Lower lobe of right lung (tissue), 2 donors: ENCODE measurements around the gene ABCC6. TPM values are rescaled to one million over a fixed set of nuclear protein-coding genes. Genes with fewer than 3 reads are reported as not detected.

ENCODE experiments used
- ATAC-seq, 2 donors: fragments of 200-7000 bp; cut with Tn5 transposase; one replicate each; pipeline ENCODE4 v1.9.1; 2020 to 2022; ENCODE audit warnings: mild to moderate bottlenecking in 2 of 2, moderate library complexity in 2 of 2
- DNase-seq: peaks from one replicate; pipeline ENCODE4 v3.0.0-alpha.2; 2020
- H3K27ac ChIP-seq: fragments of 200-600 bp; one replicate; pipeline ENCODE4 v1.8.0; 2022
- H3K27me3 ChIP-seq: fragments of 200-600 bp; one replicate; pipeline ENCODE4 v1.8.0; 2022; ENCODE audit warnings: low read depth
- H3K36me3 ChIP-seq: fragments of 200-600 bp; one replicate; pipeline ENCODE4 v1.8.0; 2022; ENCODE audit warnings: mild to moderate bottlenecking
- H3K4me1 ChIP-seq: fragments of 200-600 bp; one replicate; pipeline ENCODE4 v1.8.0; 2022
- H3K4me3 ChIP-seq: fragments of 200-600 bp; one replicate; pipeline ENCODE4 v1.8.0; 2022; ENCODE audit warnings: mild to moderate bottlenecking
- H3K9me3 ChIP-seq: fragments of 200-600 bp; one replicate; pipeline ENCODE4 v1.8.0; 2022
- intact Hi-C: fragments of 100-400 bp; cut with DNase I; formaldehyde crosslinking; loops from one replicate; pipeline ENCODE4 v1.11.0; 2022
- total RNA-seq: library from RNA; stranded (reverse); fragmentation: NEBNext Ultra II Directional; extraction: Animal tissue kit (Norgen Biotek cat#: 25700); gene quantifications from one replicate; pipeline ENCODE4 v1.2.1, GENCODE V29; 2021
- TF ChIP-seq, protein P1 (sequence below): fragments of 200-600 bp; IDR thresholded peaks from one replicate; pipeline ENCODE4 v1.8.0; 2022; ENCODE audit warnings: antibody characterized with exemption, mild to moderate bottlenecking
- donor health status: DM: no; HTN: yes; CAD: no; lungs with severe emphysema.

Gene ABCC6
- total RNA-seq, 1 donor from 2014 or later = 40.5 TPM

DNA sequence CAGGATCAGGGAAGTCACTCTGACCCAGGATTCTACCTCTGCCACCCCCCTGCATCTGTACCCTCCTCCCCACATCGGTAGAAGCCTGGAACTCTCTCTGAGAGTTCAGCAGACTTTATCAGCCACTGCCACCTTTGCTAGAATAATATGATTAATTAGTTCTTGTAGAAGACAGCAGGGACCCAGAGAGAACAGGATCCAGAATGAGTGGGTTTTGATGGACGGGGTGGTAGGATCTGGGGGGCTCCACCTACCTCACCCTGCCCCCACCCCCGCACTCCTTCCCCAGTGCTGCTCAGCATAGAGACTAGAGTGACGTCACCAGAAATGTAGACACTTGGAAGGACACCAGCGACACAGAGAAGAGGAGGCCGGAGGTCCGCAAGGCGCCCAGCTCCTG, 33.5 kb downstream of the ABCC6 start:
- TF ChIP-seq, protein P1, sequence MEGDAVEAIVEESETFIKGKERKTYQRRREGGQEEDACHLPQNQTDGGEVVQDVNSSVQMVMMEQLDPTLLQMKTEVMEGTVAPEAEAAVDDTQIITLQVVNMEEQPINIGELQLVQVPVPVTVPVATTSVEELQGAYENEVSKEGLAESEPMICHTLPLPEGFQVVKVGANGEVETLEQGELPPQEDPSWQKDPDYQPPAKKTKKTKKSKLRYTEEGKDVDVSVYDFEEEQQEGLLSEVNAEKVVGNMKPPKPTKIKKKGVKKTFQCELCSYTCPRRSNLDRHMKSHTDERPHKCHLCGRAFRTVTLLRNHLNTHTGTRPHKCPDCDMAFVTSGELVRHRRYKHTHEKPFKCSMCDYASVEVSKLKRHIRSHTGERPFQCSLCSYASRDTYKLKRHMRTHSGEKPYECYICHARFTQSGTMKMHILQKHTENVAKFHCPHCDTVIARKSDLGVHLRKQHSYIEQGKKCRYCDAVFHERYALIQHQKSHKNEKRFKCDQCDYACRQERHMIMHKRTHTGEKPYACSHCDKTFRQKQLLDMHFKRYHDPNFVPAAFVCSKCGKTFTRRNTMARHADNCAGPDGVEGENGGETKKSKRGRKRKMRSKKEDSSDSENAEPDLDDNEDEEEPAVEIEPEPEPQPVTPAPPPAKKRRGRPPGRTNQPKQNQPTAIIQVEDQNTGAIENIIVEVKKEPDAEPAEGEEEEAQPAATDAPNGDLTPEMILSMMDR = no peak
- Histone ChIP-seq H3K9me3 (no peaks in the 10 kb centered on the region), H3K27ac (no peak overlapping the region), H3K27me3 (no peaks in the 10 kb centered on the region), H3K4me3 (no peak overlapping the region), H3K4me1 (no peaks in the 10 kb centered on the region), H3K36me3 (peaks cover 30% of the 10 kb centered on the region)
- DNase-seq (no peak), ATAC-seq (no peak)
- intact Hi-C loops = no loop called here

DNA sequence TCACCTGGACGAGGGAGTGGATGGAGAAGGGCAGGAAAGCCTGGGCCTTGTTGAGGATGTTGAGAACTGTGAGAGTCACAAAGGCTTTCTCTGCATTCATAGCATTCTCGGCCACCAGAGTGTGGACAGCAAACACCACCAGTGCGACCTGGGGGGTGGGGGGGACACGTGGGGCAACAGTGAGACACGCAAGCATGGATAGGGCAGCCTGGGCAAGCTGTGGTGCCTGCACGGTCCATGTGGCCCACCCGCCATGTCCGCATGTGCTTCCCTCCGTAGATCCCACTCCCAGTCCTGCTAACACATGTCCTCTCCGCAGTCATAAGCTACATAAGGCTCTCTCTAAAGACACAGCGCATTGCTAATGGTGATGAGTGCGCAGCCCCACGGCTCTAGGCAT, 34.5 kb downstream of the ABCC6 start:
- intact Hi-C loops = no loop called here
- H3K9me3 ChIP-seq = no peaks in the 10 kb centered on the region
- H3K27me3 ChIP-seq = no peaks in the 10 kb centered on the region
- peaks cover 34% of the 10 kb centered on the region for H3K36me3 ChIP-seq
- no peak overlapping the region for H3K4me3 ChIP-seq
- H3K27ac ChIP-seq = no peak overlapping the region
- ATAC-seq (no peak), DNase-seq (no peak)
- TF ChIP-seq, protein P1 = no peak
- no peaks in the 10 kb centered on the region for H3K4me1 ChIP-seq

GRCh38 chr16:16186820-16187219, 36.5 kb downstream of the ABCC6 start:
- TF ChIP-seq, protein P1 = no peak
- intact Hi-C loops = no loop called here
- Histone ChIP-seq H3K27ac (no peak overlapping the region), H3K4me3 (no peak overlapping the region), H3K36me3 (peaks cover 43% of the 10 kb centered on the region), H3K9me3 (no peaks in the 10 kb centered on the region), H3K27me3 (no peaks in the 10 kb centered on the region), H3K4me1 (no peaks in the 10 kb centered on the region)
- ATAC-seq (no peak), DNase-seq (no peak)

- no peaks in the 10 kb centered on the region for H3K9me3 ChIP-seq
- DNase-seq (no peak), ATAC-seq (no peak)
- peaks cover 40% of the 10 kb centered on the region for H3K36me3 ChIP-seq
- TF ChIP-seq, protein P1 = no peak
- H3K27me3 ChIP-seq = no peaks in the 10 kb centered on the region
- intact Hi-C loops = no loop called here
- no peaks in the 10 kb centered on the region for H3K4me1 ChIP-seq
- no peak overlapping the region for H3K27ac ChIP-seq
- H3K4me3 ChIP-seq = no peak overlapping the region
These were observed 38.2 kb downstream of the ABCC6 start for GRCh38 chr16:16185095-16185494.

DNA sequence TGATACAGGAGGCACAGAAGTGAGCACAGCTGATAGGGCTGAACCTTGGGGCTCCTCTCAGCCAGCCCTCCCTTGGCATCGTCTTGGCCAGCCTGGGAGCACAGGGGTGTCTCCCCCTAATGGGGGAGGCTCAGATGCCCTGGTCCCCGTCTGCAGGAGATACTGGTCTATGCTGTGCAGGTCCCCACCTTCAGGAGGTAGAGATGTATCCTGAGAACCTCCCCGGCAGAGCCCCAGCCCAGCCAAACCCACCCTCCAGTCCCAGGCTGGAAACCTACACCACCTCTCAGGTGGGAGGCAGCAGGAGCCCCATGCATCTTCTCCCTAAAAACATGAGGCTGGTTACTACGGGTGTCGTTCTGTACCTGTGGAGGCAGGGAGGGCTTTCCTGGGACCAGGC, 38.7 kb downstream of the ABCC6 start:
- intact Hi-C loops = no loop called here
- H3K4me1 ChIP-seq = no peaks in the 10 kb centered on the region
- DNase-seq (no peak), ATAC-seq (no peak)
- H3K27ac ChIP-seq = no peak overlapping the region
- TF ChIP-seq, protein P1 = no peak
- H3K9me3 ChIP-seq = no peaks in the 10 kb centered on the region
- H3K4me3 ChIP-seq = no peak overlapping the region
- no peaks in the 10 kb centered on the region for H3K27me3 ChIP-seq
- H3K36me3 ChIP-seq = peaks cover 39% of the 10 kb centered on the region

DNA sequence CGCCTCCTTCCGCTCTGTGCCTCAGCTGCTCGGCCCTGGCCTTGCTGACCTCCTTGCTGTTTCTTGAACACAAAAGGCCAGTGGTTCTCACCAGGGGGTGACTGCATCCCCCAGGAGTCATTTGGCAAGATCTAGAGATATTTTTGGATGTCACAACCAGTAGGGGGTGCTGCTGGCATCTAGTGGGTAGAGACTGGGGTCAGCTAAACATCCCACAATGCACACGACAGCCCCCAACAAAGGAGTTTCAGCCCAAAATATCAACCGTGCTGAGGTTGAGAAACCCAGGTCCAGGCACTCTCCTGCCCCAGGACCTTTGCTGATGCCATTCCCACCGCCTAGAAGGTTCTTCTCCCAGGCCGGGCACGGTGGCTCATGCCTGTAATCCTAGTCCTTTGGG, 39.7 kb downstream of the ABCC6 start:
- TF ChIP-seq, protein P1 = no peak
- no peak for ATAC-seq
- Histone ChIP-seq H3K9me3 (no peaks in the 10 kb centered on the region), H3K27me3 (no peaks in the 10 kb centered on the region), H3K36me3 (peaks cover 40% of the 10 kb centered on the region), H3K27ac (no peak overlapping the region), H3K4me1 (no peaks in the 10 kb centered on the region), H3K4me3 (no peak overlapping the region)
- intact Hi-C loops = no loop called here
- no peak for DNase-seq
